HepG2 (cell line): ENCODE data around the gene ADAMTS17. TPM values are rescaled to one million over a fixed set of nuclear protein-coding genes. Genes with fewer than 3 reads are reported as not detected.

ENCODE experiments used
- ATAC-seq: fragments of 200-7000 bp; cut with Tn5 transposase; 3 replicates; pipeline ENCODE4 v1.9.1; 2020; ENCODE audit warnings: mild to moderate bottlenecking, moderate library complexity
- BruUV-seq: library from RNA; stranded (reverse); fragments of 400-500 nt; replicated peaks from 2 replicates; lab custom pipeline; 2021; lab: Mats Ljungman, UMichigan
- CTCF ChIA-PET: fragments of 300-600 bp; formaldehyde crosslinking; extraction: SDS; loops from one replicate; lab custom pipeline; 2021; ENCODE audit warnings: low total read pairs, inconsistent platforms, low intra/inter-chr PET ratio; lab: Yijun Ruan, JAX
- POLR2A ChIA-PET: fragments of 350-600 bp; sonication (Branson Sonifier 250); formaldehyde crosslinking; loops from one replicate; lab custom pipeline; 2020; ENCODE audit warnings: antibody characterized with exemption, inconsistent platforms; lab: Yijun Ruan, JAX
- DNase-seq: peaks from one replicate; pipeline ENCODE4 v3.0.0-alpha.2; 2015; ENCODE audit warnings: low spot score
- FAIRE-seq: peaks from 3 replicates; lab custom pipeline; 2011; peaks lifted over from hg19 to GRCh38; lab: Jason Lieb, UNC
- H2AFZ ChIP-seq: one replicate; pipeline ENCODE4 v1.6.1; 2011; ENCODE audit warnings: low read length, inconsistent platforms
- H3K27ac ChIP-seq: fragments of 300-600 bp; 3 replicates; pipeline ENCODE4 v1.8.0; 2011; ENCODE audit warnings: mixed run types, mild to moderate bottlenecking, mixed read lengths, low read length, inconsistent platforms; ENCODE audit not compliant: insufficient read depth; ENCODE audit errors: extremely low read length
- H3K27me3 ChIP-seq, 2 experiments: fragments of 200-600 bp in 1 of 2; 2 replicates in 1 of 2; 3 replicates in 1 of 2; pipeline versions ENCODE4 v1.6.0 to v1.8.0; 2011; ENCODE audit warnings: low read length in 2 of 2, mild to moderate bottlenecking in 2 of 2, moderate library complexity in 2 of 2, inconsistent platforms in 1 of 2; ENCODE audit not compliant: insufficient read depth in 2 of 2, control insufficient read depth in 1 of 2
- H3K36me3 ChIP-seq, 2 experiments: fragments of 200-600 bp in 1 of 2; replicated peaks in 1 of 2; 2 replicates in 1 of 2; 3 replicates in 1 of 2; pipeline versions ENCODE4 v1.5.1 to v1.8.0; 2011; ENCODE audit warnings: low read length in 2 of 2, inconsistent platforms in 1 of 2; ENCODE audit not compliant: insufficient read depth in 2 of 2, control insufficient read depth in 1 of 2
- H3K4me1 ChIP-seq: 2 replicates; pipeline ENCODE4 v1.5.1; 2012; ENCODE audit warnings: low read length, inconsistent platforms; ENCODE audit not compliant: insufficient read depth
- H3K4me2 ChIP-seq: 2 replicates; pipeline ENCODE4 v1.6.0; 2011; ENCODE audit warnings: low read depth, low read length, inconsistent platforms
- H3K4me3 ChIP-seq, 3 experiments: fragments of 200-600 bp in 1 of 3; sonication (generic), shearing (Covaris generic) in 1 of 3; replicated peaks in 1 of 3; 2 replicates each; pipeline ENCODE4 v1.5.1; 2011 to 2016; ENCODE audit warnings: low read length in 3 of 3, inconsistent platforms in 2 of 3, low read depth in 2 of 3, mild to moderate bottlenecking in 2 of 3, control low read depth in 1 of 3, mixed read lengths in 1 of 3; ENCODE audit not compliant: insufficient read depth in 1 of 3
- H3K79me2 ChIP-seq: one replicate; pipeline ENCODE4 v1.6.1; 2011; ENCODE audit warnings: low read length, inconsistent platforms; ENCODE audit not compliant: insufficient read depth
- H3K9ac ChIP-seq: 2 replicates; pipeline ENCODE4 v1.6.0; 2011; ENCODE audit warnings: mild to moderate bottlenecking, low read depth, low read length, inconsistent platforms; ENCODE audit not compliant: insufficient read depth
- H3K9me3 ChIP-seq: 2 replicates; pipeline ENCODE4 v1.5.1; 2012; ENCODE audit warnings: mild to moderate bottlenecking, low read length
- H4K20me1 ChIP-seq: 2 replicates; pipeline ENCODE4 v1.6.0; 2011; ENCODE audit warnings: inconsistent platforms, mild to moderate bottlenecking, low read length, moderate library complexity; ENCODE audit not compliant: insufficient read depth
- AHR ChIP-seq: IDR thresholded peaks from 2 replicates; pipeline ENCODE4 v1.6.1; 2018; ENCODE audit warnings: missing genetic modification reagents, missing compliant biosample characterization
- ATF2 ChIP-seq: sonication (generic); formaldehyde crosslinking; IDR thresholded peaks from 2 replicates; pipeline ENCODE4 v1.4.0; 2020; ENCODE audit warnings: missing genetic modification reagents
- BCL6 ChIP-seq: IDR thresholded peaks from 2 replicates; pipeline ENCODE4 v1.6.1; 2016; ENCODE audit warnings: missing genetic modification reagents, missing compliant biosample characterization
- BRD4 ChIP-seq: sonication (generic); formaldehyde crosslinking; IDR thresholded peaks from 2 replicates; pipeline ENCODE4 v1.4.0; 2020; ENCODE audit warnings: missing genetic modification reagents
- DR1 ChIP-seq: sonication (generic); formaldehyde crosslinking; IDR thresholded peaks from 2 replicates; pipeline ENCODE4 v1.8.0; 2021; ENCODE audit warnings: mild to moderate bottlenecking, missing genetic modification reagents, inconsistent platforms
- FIP1L1 ChIP-seq: fragments of 200-400 bp; formaldehyde crosslinking; IDR thresholded peaks from 2 replicates; pipeline ENCODE4 v1.6.1; 2018; ENCODE audit warnings: low read depth, mild to moderate bottlenecking, low read length, moderate library complexity, borderline replicate concordance; ENCODE audit not compliant: insufficient read depth
- HMGA1 ChIP-seq: sonication (generic); formaldehyde crosslinking; conservative IDR thresholded peaks from 2 replicates; pipeline ENCODE4 v1.4.0; 2020; ENCODE audit warnings: missing genetic modification reagents
- RBM22 ChIP-seq: fragments of 200-400 bp; formaldehyde crosslinking; optimal IDR thresholded peaks from 2 replicates; pipeline ENCODE3; 2017; ENCODE audit warnings: mild to moderate bottlenecking, low read length, moderate library complexity
- RFXAP ChIP-seq: sonication (generic); formaldehyde crosslinking; IDR thresholded peaks from 2 replicates; pipeline ENCODE4 v1.4.0; 2020; ENCODE audit warnings: missing genetic modification reagents, borderline replicate concordance
- TBX3 ChIP-seq: fragments of 450-650 bp; IDR thresholded peaks from 2 replicates; pipeline ENCODE4 v1.6.1; 2017; ENCODE audit warnings: antibody characterized with exemption, mild to moderate bottlenecking, inconsistent platforms, borderline replicate concordance
- WIZ ChIP-seq: sonication (generic); formaldehyde crosslinking; IDR thresholded peaks from 2 replicates; pipeline ENCODE4 v1.5.1; 2020; ENCODE audit warnings: mild to moderate bottlenecking, missing genetic modification reagents
- ZFP36L2 ChIP-seq: sonication (generic); formaldehyde crosslinking; IDR thresholded peaks from 2 replicates; pipeline ENCODE4 v1.4.0; 2020; ENCODE audit warnings: missing genetic modification reagents
- ZMYM2 ChIP-seq: sonication (generic); formaldehyde crosslinking; IDR thresholded peaks from 2 replicates; pipeline ENCODE4 v1.8.0; 2022; ENCODE audit warnings: mild to moderate bottlenecking, missing genetic modification reagents
- ZNF546 ChIP-seq: sonication (generic); formaldehyde crosslinking; conservative IDR thresholded peaks from 2 replicates; pipeline ENCODE4 v1.8.1; 2023; ENCODE audit warnings: mild to moderate bottlenecking, missing genetic modification reagents
- ZNF7 ChIP-seq: IDR thresholded peaks from 2 replicates; pipeline ENCODE4 v1.6.1; 2016; ENCODE audit warnings: missing biosample characterization, missing genetic modification reagents
- ZSCAN9 ChIP-seq: IDR thresholded peaks from 2 replicates; pipeline ENCODE4 v1.6.1; 2016; ENCODE audit warnings: borderline replicate concordance
- WGBS: methylation state at CpG from one replicate; pipeline ENCODE4 v1.1.6; 2017; ENCODE audit warnings: low lambda C conversion rate; 5-methylcytosine and 5-hydroxymethylcytosine counted together
- in situ Hi-C: cut with HindIII; loops from 2 replicates; pipeline ENCODE4 v1.10.0; 2017; ENCODE audit warnings: low pct_unique_long_range_greater_than_20kb; ENCODE audit not compliant: extremely low pct_ligation_motif_present
- intact Hi-C: fragments of 100-400 bp; cut with micrococcal nuclease; formaldehyde crosslinking; loops from one replicate; pipeline ENCODE4 v1.10.0; 2022; ENCODE audit not compliant: unreplicated experiment
- polyA plus RNA-seq, 8 experiments: library from polyadenylated mRNA; depleted of rRNA in 3 of 8; stranded (reverse) in 7 of 8; unstranded in 1 of 8; fragments of >200 nt; fragmentation: Illumina TruSeq in 4 of 8; extraction: Trizol in 4 of 8; gene quantifications; 2 replicates each; pipeline versions ENCODE4 v1.2.1 to v1.2.3, GENCODE V29; 2011 to 2016; ENCODE audit warnings: low read depth in 4 of 8, missing spikeins in 1 of 8, mixed read lengths in 1 of 8; ENCODE audit not compliant: insufficient read depth in 1 of 8
- total RNA-seq, 5 experiments: library from RNA; depleted of rRNA; stranded (reverse); fragments of >200 nt; fragmentation: Illumina TruSeq; extraction: Trizol; gene quantifications; 2 replicates each; pipeline ENCODE4 v1.2.3, GENCODE V29; 2016; ENCODE audit warnings: low read depth in 1 of 5
- TF ChIP-seq, protein P1 (sequence below): sonication (generic); formaldehyde crosslinking; conservative IDR thresholded peaks from 2 replicates; pipeline ENCODE4 v1.8.0; 2022; ENCODE audit warnings: mild to moderate bottlenecking, moderate library complexity, missing genetic modification reagents
- TF ChIP-seq, protein P2 (sequence below): sonication (generic); formaldehyde crosslinking; IDR thresholded peaks from 2 replicates; pipeline ENCODE4 v1.8.1; 2023; ENCODE audit warnings: mild to moderate bottlenecking, missing genetic modification reagents
- TF ChIP-seq, protein P3 (sequence below): sonication (generic); formaldehyde crosslinking; IDR thresholded peaks from 2 replicates; pipeline ENCODE4 v1.4.0; 2020; ENCODE audit warnings: mild to moderate bottlenecking, missing genetic modification reagents

ADAMTS17 gene
- total and polyA plus RNA-seq, 2 of the 13 experiments (the other 11 are each of a cell fraction or from before 2014, with no cell fraction given) = 0.02 to 0.04 TPM

GRCh38 chr15:100109486-100110035 lies 232.2 kb downstream of the ADAMTS17 start:
- in situ Hi-C loops = no loop called here
- CTCF ChIA-PET = no interaction called here
- no TSS peak for BruUV-seq
- H3K4me2 ChIP-seq = no peak overlapping the region
- no peak for ATAC-seq
- no peak for DNase-seq
- FAIRE-seq = no peak
- POLR2A ChIA-PET = no interaction called here
- no peaks in the 10 kb centered on the region for H4K20me1 ChIP-seq
- H3K27ac ChIP-seq = no peak overlapping the region
- intact Hi-C loops = no loop called here
- H3K4me3 ChIP-seq = no peak overlapping the region
- TF ChIP-seq DR1 (CRISPR knock-in tag) = no peak
- TF ChIP-seq ATF2 (CRISPR knock-in tag) = no peak
- TF ChIP-seq HMGA1 (CRISPR knock-in tag) = no peak
- TF ChIP-seq ZSCAN9 (CRISPR knock-in tag) = no peak
- TF ChIP-seq TBX3 = no peak
- TF ChIP-seq ZNF546 (CRISPR knock-in tag) = no peak
- TF ChIP-seq RBM22 = no peak
- TF ChIP-seq, protein P1, sequence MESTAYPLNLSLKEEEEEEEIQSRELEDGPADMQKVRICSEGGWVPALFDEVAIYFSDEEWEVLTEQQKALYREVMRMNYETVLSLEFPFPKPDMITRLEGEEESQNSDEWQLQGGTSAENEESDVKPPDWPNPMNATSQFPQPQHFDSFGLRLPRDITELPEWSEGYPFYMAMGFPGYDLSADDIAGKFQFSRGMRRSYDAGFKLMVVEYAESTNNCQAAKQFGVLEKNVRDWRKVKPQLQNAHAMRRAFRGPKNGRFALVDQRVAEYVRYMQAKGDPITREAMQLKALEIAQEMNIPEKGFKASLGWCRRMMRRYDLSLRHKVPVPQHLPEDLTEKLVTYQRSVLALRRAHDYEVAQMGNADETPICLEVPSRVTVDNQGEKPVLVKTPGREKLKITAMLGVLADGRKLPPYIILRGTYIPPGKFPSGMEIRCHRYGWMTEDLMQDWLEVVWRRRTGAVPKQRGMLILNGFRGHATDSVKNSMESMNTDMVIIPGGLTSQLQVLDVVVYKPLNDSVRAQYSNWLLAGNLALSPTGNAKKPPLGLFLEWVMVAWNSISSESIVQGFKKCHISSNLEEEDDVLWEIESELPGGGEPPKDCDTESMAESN (CRISPR knock-in tag) = no peak
- no peak for TF ChIP-seq BRD4
- TF ChIP-seq, protein P2, sequence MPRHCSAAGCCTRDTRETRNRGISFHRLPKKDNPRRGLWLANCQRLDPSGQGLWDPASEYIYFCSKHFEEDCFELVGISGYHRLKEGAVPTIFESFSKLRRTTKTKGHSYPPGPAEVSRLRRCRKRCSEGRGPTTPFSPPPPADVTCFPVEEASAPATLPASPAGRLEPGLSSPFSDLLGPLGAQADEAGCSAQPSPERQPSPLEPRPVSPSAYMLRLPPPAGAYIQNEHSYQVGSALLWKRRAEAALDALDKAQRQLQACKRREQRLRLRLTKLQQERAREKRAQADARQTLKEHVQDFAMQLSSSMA = no peak
- no peak for TF ChIP-seq WIZ (CRISPR knock-in tag)
- TF ChIP-seq FIP1L1 = no peak
- no peak for TF ChIP-seq ZFP36L2 (CRISPR knock-in tag)
- TF ChIP-seq ZMYM2 (CRISPR knock-in tag) = no peak
- TF ChIP-seq, protein P3, sequence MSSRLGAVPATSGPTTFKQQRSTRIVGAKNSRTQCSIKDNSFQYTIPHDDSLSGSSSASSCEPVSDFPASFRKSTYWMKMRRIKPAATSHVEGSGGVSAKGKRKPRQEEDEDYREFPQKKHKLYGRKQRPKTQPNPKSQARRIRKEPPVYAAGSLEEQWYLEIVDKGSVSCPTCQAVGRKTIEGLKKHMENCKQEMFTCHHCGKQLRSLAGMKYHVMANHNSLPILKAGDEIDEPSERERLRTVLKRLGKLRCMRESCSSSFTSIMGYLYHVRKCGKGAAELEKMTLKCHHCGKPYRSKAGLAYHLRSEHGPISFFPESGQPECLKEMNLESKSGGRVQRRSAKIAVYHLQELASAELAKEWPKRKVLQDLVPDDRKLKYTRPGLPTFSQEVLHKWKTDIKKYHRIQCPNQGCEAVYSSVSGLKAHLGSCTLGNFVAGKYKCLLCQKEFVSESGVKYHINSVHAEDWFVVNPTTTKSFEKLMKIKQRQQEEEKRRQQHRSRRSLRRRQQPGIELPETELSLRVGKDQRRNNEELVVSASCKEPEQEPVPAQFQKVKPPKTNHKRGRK (CRISPR knock-in tag) = no peak
- no peak for TF ChIP-seq ZNF7
- TF ChIP-seq BCL6 (CRISPR knock-in tag) = no peak
- TF ChIP-seq RFXAP (CRISPR knock-in tag) = no peak
- TF ChIP-seq AHR = no peak
- 93% methylated on average over 10 of the region's 14 CpGs for WGBS
- no peaks in the 10 kb centered on the region for H3K36me3 ChIP-seq
- H2AFZ ChIP-seq = no peak overlapping the region
- H3K9ac ChIP-seq = no peak overlapping the region
- no peaks in the 10 kb centered on the region; a peak in 2 of 5 replicates for H3K27me3 ChIP-seq
- H3K4me1 ChIP-seq = peaks cover 16% of the 10 kb centered on the region; the same call in 1 of the 2 replicates
- no peaks in the 10 kb centered on the region for H3K9me3 ChIP-seq
- H3K79me2 ChIP-seq = no peaks in the 10 kb centered on the region
